ENCODE measurements around the gene FOXP2. TPM values are rescaled to one million over a fixed set of nuclear protein-coding genes. Genes with fewer than 3 reads are reported as not detected.

FOXP2 gene
- total and polyA plus RNA-seq, 2 donors (not counting 3 experiments of a cell fraction or from before 2014, with no cell fraction given) = 0.37 to 2.7 TPM

- Histone ChIP-seq H3K27me3 (ENCODE audit: control insufficient read depth in 2 of 2, insufficient read depth in 2 of 2, low read length in 2 of 2) (peaks cover 2% of the 10 kb centered on the region in 2 experiments), H3K9ac (replicated peaks; ENCODE audit: extremely low read depth, insufficient read depth, low read length) (no peak overlapping the region), H3K9me3 (replicated peaks; ENCODE audit: control insufficient read depth, insufficient read depth, low read length) (no peaks in the 10 kb centered on the region), H3K4me3 (replicated peaks in 1 of 3; ENCODE audit: insufficient read depth in 1 of 3, low read depth in 1 of 3, low read length in 3 of 3) (no peak overlapping the region), H3K4me2 (ENCODE audit: insufficient read depth, low read length) (no peak overlapping the region), H3K36me3 (ENCODE audit: control insufficient read depth in 2 of 2, extremely low read depth in 1 of 2, insufficient read depth in 2 of 2, low read length in 2 of 2) (no peaks in the 10 kb centered on the region), H3K9me1 (replicated peaks; ENCODE audit: control insufficient read depth, extremely low read depth, insufficient read depth, low read length) (no peaks in the 10 kb centered on the region), H4K20me1 (replicated peaks; ENCODE audit: control insufficient read depth, extremely low read depth, insufficient read depth, low read length) (no peaks in the 10 kb centered on the region), H2AFZ (ENCODE audit: low read depth, low read length) (no peak overlapping the region), H3K27ac (ENCODE audit: insufficient read depth, low read depth, low read length) (no peak overlapping the region), H3K4me1 (ENCODE audit: control insufficient read depth, extremely low read depth, insufficient read depth, low read length) (no peaks in the 10 kb centered on the region), H3K79me2 (ENCODE audit: control insufficient read depth, insufficient read depth, low read length) (no peaks in the 10 kb centered on the region)
- DNase-seq (ENCODE audit: low read depth, low spot score) (no peak), FAIRE-seq (no peak)
- BruUV-seq (replicated peaks) = no TSS peak
- dilution Hi-C loops (cut with MboI; ENCODE audit: extremely low pct_ligation_motif_present, low sequenced_read_pairs) (no loop called here), intact Hi-C loops (cut with micrococcal nuclease) (no loop called here)
- ChIA-PET CTCF (interaction anchor here (0.6 to 2.5 kb wide), 2 partner anchors 10 to 336 kb away, joined by 4 to 18 read pairs; no protein-coding TSS in a partner anchor), POLR2A (no interaction called here)
- no peak for TF ChIP-seq MYC (IDR thresholded peaks at IDR 0.05; ENCODE audit: low read depth, low read length)
- no peak for TF ChIP-seq FOS (IDR thresholded peaks at IDR 0.05; ENCODE audit: borderline replicate concordance, insufficient read depth, low read length)
- no peak for TF ChIP-seq CTCF (IDR thresholded peaks at IDR 0.05; ENCODE audit: extremely low read depth in 1 of 2, insufficient read depth in 1 of 2, low read depth in 1 of 2, low read length in 2 of 2)
- TF ChIP-seq POLR2A (IDR thresholded peaks at IDR 0.05; ENCODE audit: low read depth, low read length) = no peak
- TF ChIP-seq EZH2 (IDR thresholded peaks at IDR 0.05; ENCODE audit: borderline replicate concordance, low read depth, low read length, severe bottlenecking) = no peak
- TF ChIP-seq POLR2AphosphoS5 (IDR thresholded peaks at IDR 0.05; ENCODE audit: insufficient read depth, low read depth, low read length) = no peak
- no peak for TF ChIP-seq MAX (IDR thresholded peaks at IDR 0.05; ENCODE audit: insufficient read depth, insufficient read length)
- TF ChIP-seq JUN (IDR thresholded peaks at IDR 0.05; ENCODE audit: borderline replicate concordance, insufficient read depth, insufficient read length, low read depth) = no peak
- no peak for TF ChIP-seq GATA2 (IDR thresholded peaks at IDR 0.05; ENCODE audit: insufficient read depth, insufficient read length, low read depth, low read length)
These were observed 2.7 kb downstream of the FOXP2 start for GRCh38 chr7:114417290-114417689.

All from endothelial cell of umbilical vein (primary cell).